OCI-LY1 (cell line): ENCODE data around the gene TUBD1.

Source experiments
- H2AFZ ChIP-seq: fragments of 200-600 bp; sonication (generic), shearing (Covaris generic); 2 replicates; pipeline ENCODE4 v1.6.0; 2014; ENCODE audit warnings: antibody characterized with exemption, mild to moderate bottlenecking, low read length
- H3F3A ChIP-seq: fragments of 200-600 bp; sonication (generic), shearing (Covaris generic); 2 replicates; pipeline ENCODE4 v1.6.0; 2014; ENCODE audit warnings: mild to moderate bottlenecking, antibody characterized with exemption, low read length, moderate library complexity; ENCODE audit not compliant: insufficient read depth
- H3K27ac ChIP-seq: fragments of 200-600 bp; sonication (generic); 2 replicates; pipeline ENCODE4 v1.5.1; 2014; ENCODE audit warnings: low read length, mixed run types, mild to moderate bottlenecking, low read depth; ENCODE audit not compliant: poor library complexity, severe bottlenecking
- H3K27me3 ChIP-seq: fragments of 200-600 bp; sonication (generic); 2 replicates; pipeline ENCODE4 v1.6.0; 2014; ENCODE audit warnings: antibody characterized with exemption, mild to moderate bottlenecking, low read length, moderate library complexity; ENCODE audit not compliant: insufficient read depth
- H3K36me3 ChIP-seq: fragments of 200-600 bp; sonication (generic); 2 replicates; pipeline ENCODE4 v1.6.1; 2014; ENCODE audit warnings: mild to moderate bottlenecking, antibody characterized with exemption, low read length, moderate library complexity, mixed read lengths; ENCODE audit not compliant: insufficient read depth
- H3K4me1 ChIP-seq: fragments of 200-600 bp; sonication (generic); 2 replicates; pipeline ENCODE4 v1.5.1; 2014; ENCODE audit warnings: mild to moderate bottlenecking, low read length, moderate library complexity; ENCODE audit not compliant: insufficient read depth, severe bottlenecking
- H3K4me2 ChIP-seq: fragments of 200-600 bp; sonication (generic), shearing (Covaris generic); 2 replicates; pipeline ENCODE4 v1.6.1; 2014; ENCODE audit warnings: low read length
- H3K4me3 ChIP-seq: fragments of 200-600 bp; sonication (generic); 2 replicates; pipeline ENCODE4 v1.5.1; 2014; ENCODE audit warnings: low read length, low read depth, mild to moderate bottlenecking, mixed read lengths; ENCODE audit not compliant: poor library complexity, severe bottlenecking
- H3K79me2 ChIP-seq: fragments of 200-600 bp; shearing (Covaris generic); 2 replicates; pipeline ENCODE4 v1.6.1; 2016; ENCODE audit warnings: mixed run types, low read length, mixed read lengths; ENCODE audit not compliant: insufficient read depth
- H3K9ac ChIP-seq: fragments of 200-600 bp; sonication (generic), shearing (Covaris generic); 2 replicates; pipeline ENCODE4 v1.6.1; 2014; ENCODE audit warnings: mild to moderate bottlenecking, low read length, mixed read lengths
- H3K9me2 ChIP-seq: fragments of 200-600 bp; sonication (generic), shearing (Covaris generic); 2 replicates; pipeline ENCODE4 v1.6.1; 2014; ENCODE audit warnings: low read depth, mild to moderate bottlenecking, low read length, mixed read lengths
- H3K9me3 ChIP-seq: fragments of 200-600 bp; shearing (Covaris generic); 2 replicates; pipeline ENCODE4 v1.6.1; 2014; ENCODE audit warnings: low read length, mixed read lengths
- H4K20me1 ChIP-seq: fragments of 200-600 bp; sonication (generic), shearing (Covaris generic); 2 replicates; pipeline ENCODE4 v1.6.0; 2016; ENCODE audit warnings: mild to moderate bottlenecking, low read length; ENCODE audit not compliant: insufficient read depth
- EZH2 ChIP-seq: fragments of 200-600 bp; sonication (generic), shearing (Covaris generic); IDR thresholded peaks from 2 replicates; pipeline ENCODE4 v1.8.0; 2017; ENCODE audit warnings: borderline replicate concordance, mixed run types, mild to moderate bottlenecking, antibody characterized with exemption, low read length, moderate library complexity, mixed read lengths
- TF ChIP-seq, protein P1 (sequence below): fragments of 200-600 bp; sonication (generic), shearing (Covaris generic); IDR thresholded peaks from 2 replicates; pipeline ENCODE4 v1.5.1; 2017; ENCODE audit warnings: mild to moderate bottlenecking, antibody characterized with exemption, low read length, moderate library complexity, mixed read lengths

TUBD1 gene

GRCh38 chr17:59869941-59870218 is 22.9 kb downstream of the TUBD1 start:
- H3K9me2 ChIP-seq: no peaks in the 10 kb centered on the region
- TF ChIP-seq, protein P1, sequence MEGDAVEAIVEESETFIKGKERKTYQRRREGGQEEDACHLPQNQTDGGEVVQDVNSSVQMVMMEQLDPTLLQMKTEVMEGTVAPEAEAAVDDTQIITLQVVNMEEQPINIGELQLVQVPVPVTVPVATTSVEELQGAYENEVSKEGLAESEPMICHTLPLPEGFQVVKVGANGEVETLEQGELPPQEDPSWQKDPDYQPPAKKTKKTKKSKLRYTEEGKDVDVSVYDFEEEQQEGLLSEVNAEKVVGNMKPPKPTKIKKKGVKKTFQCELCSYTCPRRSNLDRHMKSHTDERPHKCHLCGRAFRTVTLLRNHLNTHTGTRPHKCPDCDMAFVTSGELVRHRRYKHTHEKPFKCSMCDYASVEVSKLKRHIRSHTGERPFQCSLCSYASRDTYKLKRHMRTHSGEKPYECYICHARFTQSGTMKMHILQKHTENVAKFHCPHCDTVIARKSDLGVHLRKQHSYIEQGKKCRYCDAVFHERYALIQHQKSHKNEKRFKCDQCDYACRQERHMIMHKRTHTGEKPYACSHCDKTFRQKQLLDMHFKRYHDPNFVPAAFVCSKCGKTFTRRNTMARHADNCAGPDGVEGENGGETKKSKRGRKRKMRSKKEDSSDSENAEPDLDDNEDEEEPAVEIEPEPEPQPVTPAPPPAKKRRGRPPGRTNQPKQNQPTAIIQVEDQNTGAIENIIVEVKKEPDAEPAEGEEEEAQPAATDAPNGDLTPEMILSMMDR: no peak
- TF ChIP-seq EZH2: no peak

GRCh38 chr17:59863616-59864015 is 29.1 kb downstream of the TUBD1 start:
- no peaks in the 10 kb centered on the region for H4K20me1 ChIP-seq
- H3K4me3 ChIP-seq: no peak overlapping the region
- no peaks in the 10 kb centered on the region for H3K9me3 ChIP-seq
- peaks cover 2% of the 10 kb centered on the region; the same call in 1 of the 2 replicates for H3F3A ChIP-seq
- no peak for TF ChIP-seq EZH2
- TF ChIP-seq, protein P1: no peak
- H3K9me2 ChIP-seq: no peaks in the 10 kb centered on the region
- no peak overlapping the region for H2AFZ ChIP-seq
- H3K4me2 ChIP-seq: no peak overlapping the region
- peaks cover 33% of the 10 kb centered on the region for H3K36me3 ChIP-seq
- no peak overlapping the region for H3K9ac ChIP-seq
- H3K27ac ChIP-seq: no peak overlapping the region
- H3K4me1 ChIP-seq: peaks cover 10% of the 10 kb centered on the region
- no peaks in the 10 kb centered on the region for H3K79me2 ChIP-seq
- no peaks in the 10 kb centered on the region for H3K27me3 ChIP-seq

More at GRCh38 chr17:59869941-59870218, 22.9 kb downstream of the TUBD1 start:
- Histone ChIP-seq H3K27ac (no peak overlapping the region), H3K9me3 (no peaks in the 10 kb centered on the region), H3K36me3 (peaks cover 17% of the 10 kb centered on the region; the same call in 1 of the 2 replicates), H3K79me2 (no peaks in the 10 kb centered on the region), H3K27me3 (no peaks in the 10 kb centered on the region), H3K4me2 (no peak overlapping the region), H3K4me3 (no peak overlapping the region), H3K9ac (no peak overlapping the region), H2AFZ (no peak overlapping the region), H3F3A (no peaks in the 10 kb centered on the region), H4K20me1 (no peaks in the 10 kb centered on the region), H3K4me1 (no peaks in the 10 kb centered on the region)

GRCh38 chr17:59859444-59860025 is 33.2 kb downstream of the TUBD1 start:
- Histone ChIP-seq H3F3A (peaks cover 9% of the 10 kb centered on the region; the same call in 1 of the 2 replicates), H3K9ac (no peak overlapping the region), H3K27me3 (no peaks in the 10 kb centered on the region), H3K4me1 (peaks cover 10% of the 10 kb centered on the region), H4K20me1 (no peaks in the 10 kb centered on the region), H2AFZ (no peak overlapping the region), H3K9me3 (no peaks in the 10 kb centered on the region), H3K27ac (peak overlapping the region; percentile 41), H3K36me3 (peaks cover 25% of the 10 kb centered on the region), H3K4me2 (no peak overlapping the region), H3K79me2 (no peaks in the 10 kb centered on the region), H3K4me3 (no peak overlapping the region), H3K9me2 (no peaks in the 10 kb centered on the region)
- TF ChIP-seq, protein P1: peak; percentile 62
- TF ChIP-seq EZH2: no peak
